GM12875 (cell line): ENCODE measurements around the gene EML1.

ENCODE experiments used
- H3K4me3 ChIP-seq: one replicate; pipeline ENCODE4 v1.5.1; 2011; ENCODE audit warnings: low read depth, low read length, control low read depth
- CTCF ChIP-seq: IDR thresholded peaks from 2 replicates; pipeline ENCODE4 v1.5.1; 2011; ENCODE audit warnings: low read depth, mild to moderate bottlenecking, control low read depth, inconsistent platforms, low read length, moderate library complexity, borderline replicate concordance; ENCODE audit not compliant: insufficient read depth

EML1 gene

DNA sequence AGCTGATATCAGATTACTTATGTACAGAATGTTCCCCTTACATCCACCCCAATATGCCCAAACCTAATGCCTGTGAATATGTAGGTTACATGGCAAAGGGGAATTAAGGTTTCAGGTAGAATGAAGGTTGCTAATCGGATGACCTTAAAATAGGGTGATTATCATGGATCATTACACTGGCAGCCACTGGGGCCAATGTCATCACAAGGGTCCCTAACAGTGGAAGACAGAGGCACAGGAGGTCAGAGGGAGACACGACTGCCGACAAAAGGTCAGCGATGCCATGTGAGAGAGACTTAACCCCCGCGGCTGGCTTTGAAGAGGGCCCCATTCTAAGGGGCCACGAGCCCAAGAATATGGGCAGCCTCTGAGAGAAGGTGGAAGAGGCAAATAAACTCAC, 165.2 kb downstream of the EML1 start:
- no peak for TF ChIP-seq CTCF
- H3K4me3 ChIP-seq = no peak overlapping the region

DNA sequence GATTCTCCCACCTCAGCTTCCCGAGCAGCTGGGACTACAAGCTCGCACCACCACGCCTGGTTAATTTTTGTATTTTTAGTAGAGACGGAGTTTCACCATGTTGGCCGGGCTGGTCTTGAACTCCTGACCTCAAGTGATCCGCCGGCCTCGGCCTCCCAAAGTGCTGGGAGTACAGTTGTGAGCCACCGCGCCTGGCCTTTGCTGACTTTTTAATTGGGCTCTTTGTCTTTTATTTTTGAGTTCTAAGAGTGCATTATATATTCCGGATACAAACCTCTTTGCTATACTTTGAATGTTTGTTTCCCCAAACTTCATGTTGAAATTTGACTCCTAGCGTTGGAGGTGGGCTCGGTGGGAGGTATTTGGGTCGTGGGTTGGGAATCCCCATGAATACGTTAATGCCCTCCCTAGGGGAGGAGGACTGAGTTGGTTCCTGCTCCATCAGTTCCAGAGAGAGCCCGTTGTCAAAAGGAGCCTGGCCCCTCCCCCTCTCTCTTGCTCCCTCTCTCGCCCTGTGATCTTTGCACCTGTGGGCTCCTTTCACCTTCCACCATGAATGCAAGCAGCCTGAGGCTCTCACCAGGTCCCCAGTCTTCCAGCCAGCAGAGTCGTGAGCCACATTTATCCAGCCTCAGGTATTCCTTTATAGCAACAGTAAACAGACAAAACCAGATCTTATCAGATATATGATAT, 168.8 kb downstream of the EML1 start:
- no peak for TF ChIP-seq CTCF
- H3K4me3 ChIP-seq = no peak overlapping the region

DNA sequence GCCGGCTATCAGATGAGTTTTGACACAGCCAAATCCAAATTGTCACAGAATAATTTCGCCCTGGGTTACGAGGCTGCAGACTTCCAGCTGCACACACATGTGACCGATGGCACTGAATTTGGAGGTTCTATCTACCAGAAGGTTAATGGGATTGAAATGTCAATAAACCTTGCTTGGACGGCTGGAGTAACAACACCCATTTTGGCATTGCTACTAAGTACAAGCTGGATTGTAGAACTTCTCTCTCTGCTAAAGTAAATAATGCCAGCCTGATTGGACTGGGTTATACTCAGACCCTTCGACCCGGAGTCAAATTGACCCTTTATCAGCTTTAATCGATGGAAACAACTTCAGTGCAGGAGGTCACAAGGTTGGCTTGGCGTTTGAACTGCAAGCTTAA, 171.8 kb downstream of the EML1 start:
- TF ChIP-seq CTCF = no peak
- H3K4me3 ChIP-seq = no peak overlapping the region

- no peak overlapping the region for H3K4me3 ChIP-seq
- TF ChIP-seq CTCF = no peak
These were observed 173.0 kb downstream of the EML1 start for GRCh38 chr14:99966037-99966835.

DNA sequence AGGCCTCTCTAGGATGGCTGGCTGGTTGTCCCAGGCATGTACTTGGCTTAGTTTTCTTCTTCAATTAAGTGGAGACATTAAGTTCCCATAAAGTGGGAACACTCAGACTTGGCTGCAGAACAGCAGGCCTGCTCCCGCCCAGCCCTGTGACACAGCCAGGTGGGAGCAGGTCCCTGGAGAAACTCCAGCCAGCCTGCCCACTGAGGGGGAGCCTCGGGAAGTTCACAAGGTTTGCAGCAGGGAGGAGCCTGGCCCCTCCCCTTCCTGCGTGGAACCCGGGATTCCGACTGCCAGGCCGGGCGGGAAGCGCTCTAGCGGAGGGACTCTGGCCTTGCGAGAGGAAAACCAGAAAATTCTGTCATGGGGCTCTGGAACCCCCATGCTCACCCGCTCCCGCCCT, 173.7 kb downstream of the EML1 start:
- no peak overlapping the region for H3K4me3 ChIP-seq
- no peak for TF ChIP-seq CTCF

DNA sequence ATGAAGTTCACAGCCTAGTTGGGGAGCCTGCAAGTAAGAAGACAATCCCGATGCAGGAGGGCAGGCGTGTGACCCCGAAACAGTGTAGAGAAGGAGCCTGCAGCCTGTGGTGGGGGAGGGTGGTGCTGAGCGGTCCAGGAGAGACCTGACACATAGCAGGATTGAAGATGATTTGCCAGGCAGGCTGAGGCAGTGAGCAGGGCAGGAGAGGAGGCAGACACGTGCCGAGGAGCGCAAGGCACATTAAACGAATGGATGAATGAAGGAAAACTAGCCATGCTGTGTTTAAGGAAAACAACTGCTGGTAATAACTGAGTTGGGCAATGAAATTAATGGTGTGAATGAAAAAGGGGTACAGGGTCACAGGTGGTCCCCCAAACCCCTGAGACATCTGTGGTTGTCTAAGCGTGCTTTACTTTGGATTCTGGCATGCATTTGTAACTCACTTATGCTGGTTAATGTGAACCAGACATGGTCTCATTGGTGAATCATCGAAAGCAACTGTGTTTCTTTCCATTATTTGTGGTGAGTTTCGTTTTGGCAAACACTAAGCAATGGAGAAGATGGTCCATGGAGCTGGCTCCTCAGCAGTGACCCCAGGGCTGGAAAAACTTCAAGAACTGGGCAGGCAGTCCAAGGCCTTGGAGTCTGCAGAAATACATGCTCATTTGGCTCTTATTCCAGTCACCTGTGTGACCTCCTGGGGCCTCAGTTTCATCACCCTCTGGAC, 175.1 kb downstream of the EML1 start:
- no peak overlapping the region for H3K4me3 ChIP-seq

More for the DNA sequence above, 175.1 kb downstream of the EML1 start:
- TF ChIP-seq CTCF = no peak
